ENCODE data around the gene ZBTB11.
"Not testable (repeated sequence)": the region's sequence is repeated elsewhere in the genome, so short reads cannot be mapped to it uniquely, and the experiment has no call there.

The ZBTB11 gene

GRCh38 chr3:101615525-101615924, 61.4 kb downstream of the ZBTB11 start:
- no peak for DNase-seq (ENCODE audit: low spot score)

GRCh38 chr3:101613014-101613413, 63.9 kb downstream of the ZBTB11 start:
- DNase-seq (ENCODE audit: low spot score): not testable (repeated sequence)

- DNase-seq (ENCODE audit: low spot score): no peak
These were observed 65.9 kb downstream of the ZBTB11 start for GRCh38 chr3:101611023-101611422.

GRCh38 chr3:101605398-101605797, 71.5 kb downstream of the ZBTB11 start:
- not testable (repeated sequence) for DNase-seq (ENCODE audit: low spot score)

- DNase-seq (ENCODE audit: low spot score): no peak
These were observed 73.7 kb downstream of the ZBTB11 start for GRCh38 chr3:101603184-101603583.

- no peak for DNase-seq (ENCODE audit: low spot score)
These were observed 74.2 kb downstream of the ZBTB11 start for GRCh38 chr3:101602731-101603130.
